ENCODE measurements around the gene RETREG3.

The RETREG3 gene

DNA sequence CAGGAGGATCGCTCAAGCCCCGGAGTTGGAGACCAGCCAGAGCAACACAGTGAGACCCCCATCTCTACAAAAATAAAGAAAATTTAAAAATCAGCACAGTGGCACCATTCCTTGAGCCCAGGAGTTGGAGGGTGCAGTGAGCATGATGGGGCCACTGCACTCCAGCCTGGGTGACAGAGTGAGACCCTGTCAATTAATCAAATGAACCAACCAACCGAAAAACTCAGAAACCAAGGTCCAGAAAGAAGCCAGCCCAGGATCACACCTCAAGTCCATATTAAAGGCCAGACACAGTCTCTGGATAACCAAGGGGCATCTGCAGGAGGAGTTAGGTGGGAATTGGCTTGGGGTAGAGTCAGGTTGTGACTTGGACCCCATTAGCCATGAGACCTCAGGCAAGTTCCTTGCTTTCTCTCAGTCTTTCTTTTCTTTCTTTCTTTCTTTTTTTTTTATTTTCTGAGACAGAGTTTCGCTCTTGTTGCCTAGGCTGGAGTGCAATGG is 54.0 kb downstream of the RETREG3 start:
- peak overlapping the region; percentile 66 for H3K4me3 ChIP-seq (ENCODE audit: low read depth, low read length, poor library complexity, severe bottlenecking)
- 0 out of 2 replicates have a peak, but pooled peaks cover 4% of the 10 kb centered on the region for H3K36me3 ChIP-seq (ENCODE audit: insufficient read depth, low read length)
- no peak overlapping the region for H3K27ac ChIP-seq (ENCODE audit: low read depth, low read length, poor library complexity, severe bottlenecking)
- no peaks in the 10 kb centered on the region for H3K9me3 ChIP-seq (ENCODE audit: low read length)
- H2AFZ ChIP-seq (ENCODE audit: low read length), result no peak overlapping the region
- H3K4me1 ChIP-seq (ENCODE audit: insufficient read depth, low read length, severe bottlenecking), result peaks cover 9% of the 10 kb centered on the region
- H3K79me2 ChIP-seq (ENCODE audit: insufficient read depth, low read length), result no peaks in the 10 kb centered on the region
- H4K20me1 ChIP-seq (ENCODE audit: insufficient read depth, low read length), result no peaks in the 10 kb centered on the region
- H3K9me2 ChIP-seq (ENCODE audit: low read depth, low read length), result no peaks in the 10 kb centered on the region
- peak overlapping the region; percentile 67 for H3K9ac ChIP-seq (ENCODE audit: low read length)
- H3K4me2 ChIP-seq (ENCODE audit: low read length), result peak overlapping the region; percentile 63
- H3F3A ChIP-seq (ENCODE audit: insufficient read depth, low read length), result no peaks in the 10 kb centered on the region
- no peaks in the 10 kb centered on the region for H3K27me3 ChIP-seq (ENCODE audit: insufficient read depth, low read length)
- TF ChIP-seq, protein P1, sequence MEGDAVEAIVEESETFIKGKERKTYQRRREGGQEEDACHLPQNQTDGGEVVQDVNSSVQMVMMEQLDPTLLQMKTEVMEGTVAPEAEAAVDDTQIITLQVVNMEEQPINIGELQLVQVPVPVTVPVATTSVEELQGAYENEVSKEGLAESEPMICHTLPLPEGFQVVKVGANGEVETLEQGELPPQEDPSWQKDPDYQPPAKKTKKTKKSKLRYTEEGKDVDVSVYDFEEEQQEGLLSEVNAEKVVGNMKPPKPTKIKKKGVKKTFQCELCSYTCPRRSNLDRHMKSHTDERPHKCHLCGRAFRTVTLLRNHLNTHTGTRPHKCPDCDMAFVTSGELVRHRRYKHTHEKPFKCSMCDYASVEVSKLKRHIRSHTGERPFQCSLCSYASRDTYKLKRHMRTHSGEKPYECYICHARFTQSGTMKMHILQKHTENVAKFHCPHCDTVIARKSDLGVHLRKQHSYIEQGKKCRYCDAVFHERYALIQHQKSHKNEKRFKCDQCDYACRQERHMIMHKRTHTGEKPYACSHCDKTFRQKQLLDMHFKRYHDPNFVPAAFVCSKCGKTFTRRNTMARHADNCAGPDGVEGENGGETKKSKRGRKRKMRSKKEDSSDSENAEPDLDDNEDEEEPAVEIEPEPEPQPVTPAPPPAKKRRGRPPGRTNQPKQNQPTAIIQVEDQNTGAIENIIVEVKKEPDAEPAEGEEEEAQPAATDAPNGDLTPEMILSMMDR (IDR thresholded peaks at IDR 0.05; ENCODE audit: low read length), result no peak
- TF ChIP-seq EZH2 (IDR thresholded peaks at IDR 0.05; ENCODE audit: borderline replicate concordance, low read length), result no peak

DNA sequence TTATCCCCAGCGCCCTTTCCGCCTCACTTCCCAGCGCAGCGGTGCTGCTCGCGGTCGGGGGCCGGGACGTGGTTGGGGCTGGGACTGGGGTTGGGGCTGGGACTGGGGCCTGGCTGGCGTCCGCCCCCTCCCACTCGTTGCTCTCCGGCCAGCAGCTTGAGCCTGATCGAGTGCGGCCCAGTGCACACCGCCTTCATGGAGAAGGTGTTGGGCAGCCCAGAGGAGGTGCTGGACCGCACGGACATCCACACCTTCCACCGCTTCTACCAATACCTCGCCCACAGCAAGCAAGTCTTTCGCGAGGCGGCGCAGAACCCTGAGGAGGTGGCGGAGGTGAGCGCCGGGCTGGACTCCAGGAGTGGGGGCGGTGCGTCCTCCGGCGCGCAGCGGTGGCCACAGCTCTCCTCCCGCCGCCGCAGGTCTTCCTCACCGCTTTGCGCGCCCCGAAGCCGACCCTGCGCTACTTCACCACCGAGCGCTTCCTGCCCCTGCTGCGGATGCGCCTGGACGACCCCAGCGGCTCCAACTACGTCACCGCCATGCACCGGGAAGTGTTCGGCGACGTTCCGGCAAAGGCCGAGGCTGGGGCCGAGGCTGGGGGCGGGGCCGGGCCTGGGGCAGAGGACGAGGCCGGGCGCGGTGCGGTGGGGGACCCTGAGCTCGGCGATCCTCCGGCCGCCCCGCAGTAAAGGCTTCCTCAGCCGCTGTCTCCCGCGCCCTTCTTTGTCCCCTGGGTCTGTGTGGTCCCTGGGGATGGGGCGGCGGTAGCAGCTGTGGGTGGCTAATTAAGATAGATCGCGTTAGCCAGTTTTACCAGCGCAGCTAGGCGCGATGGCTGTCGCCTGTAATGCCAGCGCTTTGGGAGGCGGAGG is 54.7 kb downstream of the RETREG3 start:
- peak overlapping the region; percentile 67 for H3K9ac ChIP-seq (ENCODE audit: low read length)
- no peaks in the 10 kb centered on the region for H3K9me3 ChIP-seq (ENCODE audit: low read length)
- H3K36me3 ChIP-seq (ENCODE audit: insufficient read depth, low read length), result 0 out of 2 replicates have a peak, but pooled peaks cover 4% of the 10 kb centered on the region
- no peaks in the 10 kb centered on the region for H3K9me2 ChIP-seq (ENCODE audit: low read depth, low read length)
- H3K4me3 ChIP-seq (ENCODE audit: low read depth, low read length, poor library complexity, severe bottlenecking), result peak overlapping the region; percentile 66
- peak overlapping the region; percentile 63 for H3K4me2 ChIP-seq (ENCODE audit: low read length)
- no peak overlapping the region for H2AFZ ChIP-seq (ENCODE audit: low read length)
- H3K27me3 ChIP-seq (ENCODE audit: insufficient read depth, low read length), result no peaks in the 10 kb centered on the region
- H3K4me1 ChIP-seq (ENCODE audit: insufficient read depth, low read length, severe bottlenecking), result peaks cover 9% of the 10 kb centered on the region
- no peaks in the 10 kb centered on the region for H3K79me2 ChIP-seq (ENCODE audit: insufficient read depth, low read length)
- no peaks in the 10 kb centered on the region for H3F3A ChIP-seq (ENCODE audit: insufficient read depth, low read length)
- no peak overlapping the region for H3K27ac ChIP-seq (ENCODE audit: low read depth, low read length, poor library complexity, severe bottlenecking)
- TF ChIP-seq EZH2 (IDR thresholded peaks at IDR 0.05; ENCODE audit: borderline replicate concordance, low read length), result no peak
- TF ChIP-seq, protein P1 (IDR thresholded peaks at IDR 0.05; ENCODE audit: low read length), result no peak
- H4K20me1 ChIP-seq (ENCODE audit: insufficient read depth, low read length), result no peaks in the 10 kb centered on the region

DNA sequence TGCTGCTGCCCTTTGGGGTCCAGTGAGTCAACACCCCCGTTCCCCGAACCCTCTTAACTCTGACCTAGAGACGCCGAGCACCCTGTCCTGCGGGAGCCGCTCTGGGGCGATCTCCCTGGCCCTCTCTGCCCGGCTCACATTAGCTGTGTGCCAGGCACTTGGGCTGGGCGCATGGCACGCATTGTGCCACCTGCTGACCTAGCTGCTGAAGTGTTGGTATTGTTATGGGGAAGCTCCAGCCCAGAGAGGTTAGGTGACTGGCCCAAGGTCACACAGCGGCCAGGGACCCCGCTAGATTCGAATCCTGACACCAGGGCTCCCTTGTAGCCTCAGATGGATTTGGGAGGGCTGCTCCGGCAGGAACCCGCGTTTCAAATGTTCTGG is 55.3 kb downstream of the RETREG3 start:
- Histone ChIP-seq H3K27ac (ENCODE audit: low read depth, low read length, poor library complexity, severe bottlenecking) (no peak overlapping the region), H3F3A (ENCODE audit: insufficient read depth, low read length) (no peaks in the 10 kb centered on the region), H3K9ac (ENCODE audit: low read length) (peak overlapping the region; percentile 67), H2AFZ (ENCODE audit: low read length) (no peak overlapping the region), H3K79me2 (ENCODE audit: insufficient read depth, low read length) (no peaks in the 10 kb centered on the region), H3K27me3 (ENCODE audit: insufficient read depth, low read length) (no peaks in the 10 kb centered on the region), H4K20me1 (ENCODE audit: insufficient read depth, low read length) (no peaks in the 10 kb centered on the region), H3K9me2 (ENCODE audit: low read depth, low read length) (no peaks in the 10 kb centered on the region), H3K36me3 (ENCODE audit: insufficient read depth, low read length) (0 out of 2 replicates have a peak, but pooled peaks cover 4% of the 10 kb centered on the region), H3K4me1 (ENCODE audit: insufficient read depth, low read length, severe bottlenecking) (peaks cover 14% of the 10 kb centered on the region), H3K9me3 (ENCODE audit: low read length) (no peaks in the 10 kb centered on the region), H3K4me3 (ENCODE audit: low read depth, low read length, poor library complexity, severe bottlenecking) (peak overlapping the region; percentile 66), H3K4me2 (ENCODE audit: low read length) (peak overlapping the region; percentile 63)
- TF ChIP-seq, protein P1 (IDR thresholded peaks at IDR 0.05; ENCODE audit: low read length), result peak; percentile 23; the same call in 1 of the 2 replicates
- no peak for TF ChIP-seq EZH2 (IDR thresholded peaks at IDR 0.05; ENCODE audit: borderline replicate concordance, low read length)
